NCI-H2171 (cell line): ENCODE measurements around the gene KDM7A.
"Not testable (repeated sequence)": the region's sequence is repeated elsewhere in the genome, so short reads cannot be mapped to it uniquely, and the experiment has no call there.

ENCODE experiments used
- DNase-seq: peaks from one replicate; lab custom pipeline; 2025; lab: John Stamatoyannopoulos, UW

KDM7A gene

GRCh38 chr7:140156460-140157080 lies 20.2 kb downstream of the KDM7A start:
- DNase-seq: no peak

DNA sequence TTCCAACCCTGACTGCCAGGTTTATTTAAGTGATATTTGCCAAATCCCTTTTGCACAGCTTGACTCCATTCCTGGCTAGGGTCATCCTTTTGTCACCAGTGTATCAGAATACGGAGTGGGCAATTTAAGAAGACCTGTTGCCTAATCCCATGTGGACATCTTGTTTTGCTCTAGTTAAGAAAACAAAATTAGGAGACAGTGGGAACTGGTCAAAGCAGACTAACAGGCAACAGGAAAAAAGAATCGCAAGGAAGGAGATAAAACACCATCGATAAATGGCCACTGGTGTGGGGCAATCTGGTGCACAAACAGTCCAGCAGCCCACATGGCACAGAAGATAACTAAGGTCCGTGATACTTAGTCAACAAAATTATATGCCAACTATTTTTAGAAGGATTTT lies 21.4 kb downstream of the KDM7A start:
- DNase-seq: no peak

DNA sequence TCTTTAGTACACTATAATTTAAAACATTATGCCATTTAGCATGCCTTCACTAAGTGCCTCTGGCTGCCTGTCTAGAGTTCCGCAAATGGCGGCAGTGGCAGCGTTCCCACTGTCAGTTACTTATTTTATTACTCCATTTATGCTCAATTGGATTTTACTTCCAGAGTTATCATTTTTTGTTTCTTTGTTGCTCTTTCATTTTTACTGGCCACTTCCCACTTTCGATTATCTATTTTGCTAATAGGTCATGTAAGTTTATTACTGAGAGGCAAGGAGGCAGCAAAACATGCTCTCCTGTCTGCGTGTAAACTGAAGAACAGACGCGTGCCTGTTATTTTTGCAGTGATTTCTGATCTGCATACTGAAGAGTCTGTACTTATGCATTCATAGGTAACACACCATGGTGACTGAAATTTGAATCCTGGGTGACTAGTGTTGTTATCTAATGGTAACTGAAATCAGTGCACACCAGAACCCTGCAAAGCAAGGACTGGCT lies 23.1 kb downstream of the KDM7A start:
- DNase-seq: no peak

DNA sequence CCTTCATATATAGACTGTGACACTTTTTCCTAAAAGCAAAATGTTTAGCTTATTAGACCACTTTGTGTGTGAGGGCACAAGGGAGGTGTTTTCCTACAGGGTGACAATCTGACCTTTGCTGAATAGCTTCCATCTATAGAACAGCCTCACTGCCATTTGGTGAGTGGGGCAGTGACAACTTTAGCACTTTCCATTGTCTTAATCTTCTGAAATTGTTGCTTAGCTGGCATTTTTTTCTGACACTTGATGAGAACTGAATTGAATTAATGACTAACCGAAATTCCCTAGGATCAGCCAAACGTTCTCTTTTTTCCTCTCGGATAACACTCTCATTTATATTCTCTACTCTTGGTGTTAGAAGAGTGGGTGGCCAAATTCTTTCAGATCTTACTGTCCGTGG lies 30.2 kb downstream of the KDM7A start:
- DNase-seq: no peak

DNA sequence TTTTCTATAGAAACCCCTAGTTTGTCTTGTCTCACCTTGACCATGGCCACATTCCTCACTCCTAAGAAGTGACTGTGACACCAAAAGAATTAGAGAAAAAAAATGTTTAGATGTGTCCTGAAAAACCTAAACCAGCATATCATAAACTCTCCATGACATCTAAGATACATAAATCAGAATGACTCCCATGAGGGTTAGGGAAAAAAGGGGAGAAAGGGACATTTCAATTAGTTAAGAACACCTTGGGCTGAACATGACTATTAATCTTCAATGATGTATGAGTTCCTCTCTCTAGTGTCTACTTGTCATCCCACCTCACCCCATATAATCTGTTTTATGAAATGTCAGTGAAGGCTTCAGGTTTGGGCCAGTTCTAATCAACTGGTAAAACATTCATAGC lies 31.1 kb downstream of the KDM7A start:
- no peak for DNase-seq

DNA sequence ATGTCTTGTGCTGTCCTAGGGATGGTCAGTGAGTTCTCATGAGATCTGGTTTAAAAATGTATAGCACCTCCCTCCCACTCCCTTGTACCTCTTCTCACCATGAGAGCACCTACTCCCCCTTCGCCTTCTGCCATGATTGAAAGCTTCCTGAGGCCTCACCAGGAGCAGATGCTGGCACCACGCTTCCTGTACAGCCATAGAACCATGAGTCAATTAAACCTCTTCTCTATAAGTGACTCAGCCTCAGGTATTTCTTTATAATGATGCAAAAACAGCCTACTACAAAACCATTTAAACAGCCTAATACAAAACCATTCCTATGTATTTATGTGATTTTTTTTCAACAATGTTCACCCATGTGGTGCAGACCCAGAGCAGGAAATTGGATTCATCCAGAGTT lies 32.0 kb downstream of the KDM7A start:
- no peak for DNase-seq

DNA sequence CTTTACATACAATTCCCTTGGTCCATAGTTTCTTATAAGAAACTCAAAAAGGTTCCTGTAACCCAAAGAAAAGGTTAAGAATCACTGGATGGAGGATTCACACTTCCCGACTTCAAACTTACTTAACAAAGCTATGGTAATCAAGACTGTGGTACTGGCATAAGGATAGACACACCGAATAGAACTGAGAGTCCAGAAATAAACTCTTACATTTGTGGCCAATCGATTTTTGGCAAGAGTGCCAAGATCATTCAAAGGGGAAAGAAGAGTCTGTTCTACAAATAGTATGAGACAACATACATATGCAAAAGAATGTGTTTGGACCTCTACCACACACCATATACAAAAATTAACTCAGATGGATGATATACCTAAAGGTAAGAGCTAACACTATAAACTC lies 32.8 kb downstream of the KDM7A start:
- DNase-seq: no peak

DNA sequence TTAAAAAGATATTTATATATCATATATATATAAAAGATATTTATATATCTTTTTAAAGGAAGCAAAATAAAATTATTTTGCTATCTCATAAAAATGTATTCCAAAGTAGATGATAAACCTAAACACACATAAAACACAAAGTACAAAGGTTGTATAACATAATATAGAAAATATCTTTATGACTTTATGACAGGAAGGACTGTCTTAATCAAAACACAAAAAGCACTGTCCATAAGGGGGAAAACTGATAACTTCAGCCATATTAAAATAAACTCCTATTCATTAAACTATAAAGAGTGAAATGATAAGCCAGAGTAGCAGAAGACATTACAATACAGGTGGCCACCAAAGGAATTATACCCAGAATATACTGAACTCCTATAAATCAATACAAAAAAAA lies 34.8 kb downstream of the KDM7A start:
- DNase-seq: no peak

DNA sequence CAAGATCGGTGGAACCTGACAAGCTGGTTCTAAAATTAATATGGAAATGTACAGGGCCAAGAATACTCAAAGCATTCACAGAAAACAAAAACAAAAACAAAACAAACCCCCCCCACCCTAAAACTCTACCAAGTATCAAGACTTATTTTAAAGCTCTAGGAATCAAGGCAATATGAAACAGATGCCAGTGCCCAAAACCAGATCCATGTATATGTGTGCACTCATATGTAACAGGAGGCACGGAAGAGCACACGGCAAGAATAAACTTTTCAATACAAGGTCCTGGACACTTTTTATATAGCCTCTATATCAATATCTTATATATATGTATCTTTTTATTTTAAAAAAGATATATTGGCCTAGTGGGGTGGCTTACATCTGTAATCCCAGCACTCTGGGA lies 35.5 kb downstream of the KDM7A start:
- no peak for DNase-seq

GRCh38 chr7:140137078-140137477 lies 39.7 kb downstream of the KDM7A start:
- DNase-seq: no peak

DNA sequence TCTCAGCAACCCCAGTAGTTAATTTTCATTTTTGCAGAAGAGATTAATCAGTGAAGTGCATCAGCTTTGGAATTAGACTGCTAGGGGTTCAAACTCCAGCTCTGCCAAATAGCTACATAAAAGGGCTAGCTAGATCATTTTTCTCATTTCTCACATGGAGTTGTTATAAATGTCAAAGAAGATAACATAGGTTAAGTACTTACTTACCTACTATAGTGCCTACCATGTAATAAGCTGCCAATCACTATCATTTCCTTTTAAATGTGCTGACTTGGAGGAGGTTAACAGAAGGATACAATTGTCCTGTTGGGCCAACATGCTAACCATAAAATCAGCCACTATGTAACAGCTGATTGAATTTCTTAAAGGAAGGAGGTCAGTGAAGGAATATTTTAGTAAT lies 40.7 kb downstream of the KDM7A start:
- no peak for DNase-seq

GRCh38 chr7:140134039-140134438 lies 42.7 kb downstream of the KDM7A start:
- no peak for DNase-seq

- DNase-seq: no peak
These were observed 49.2 kb downstream of the KDM7A start for GRCh38 chr7:140127360-140128127.

DNA sequence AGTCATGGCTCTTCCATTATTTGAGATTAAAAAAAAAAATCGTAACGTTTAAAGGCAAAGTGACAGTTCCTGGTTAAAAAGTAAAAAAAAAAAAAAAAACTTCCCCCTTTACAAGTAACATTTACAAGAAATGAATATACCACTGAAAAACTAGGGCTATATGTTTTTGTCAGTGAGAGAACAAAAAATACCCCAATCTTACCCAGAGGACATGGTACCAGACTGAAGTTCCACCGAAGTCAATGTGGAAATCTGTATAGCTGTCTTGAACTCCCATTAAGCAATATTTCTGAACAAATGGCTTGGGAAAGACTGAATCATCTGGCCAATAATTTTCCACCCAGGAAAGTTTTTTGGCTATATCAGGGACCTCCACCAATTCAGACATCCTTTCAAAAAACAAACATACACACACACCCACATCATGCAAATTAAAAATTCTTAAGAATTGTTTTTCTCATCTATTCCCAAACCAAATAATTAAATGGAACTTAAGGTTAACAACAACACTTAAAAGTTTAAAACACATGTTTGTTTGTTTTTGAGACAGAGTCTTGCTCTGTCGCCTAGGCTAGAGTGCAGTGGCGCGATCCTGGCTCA lies 50.2 kb downstream of the KDM7A start:
- no peak for DNase-seq

GRCh38 chr7:140122965-140123364 lies 53.8 kb downstream of the KDM7A start:
- DNase-seq: no peak

DNA sequence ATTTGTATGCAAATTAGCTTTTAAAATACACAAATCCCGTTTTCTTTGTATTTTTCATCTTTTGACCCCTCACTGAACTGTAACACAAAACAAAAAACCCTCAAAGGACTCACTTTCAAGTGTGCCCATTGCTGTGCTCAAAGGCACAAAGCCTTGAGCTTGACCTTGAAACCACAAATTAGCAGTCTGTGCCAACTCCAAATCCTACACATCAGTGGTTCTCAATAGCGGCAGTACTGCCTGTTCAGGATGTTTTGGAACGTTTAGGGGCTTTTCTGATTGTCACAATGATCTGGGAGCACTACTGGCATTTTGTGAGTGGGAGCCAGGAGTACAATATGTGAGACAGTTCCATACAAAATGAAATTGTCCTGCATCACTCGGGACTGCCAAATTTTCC lies 55.5 kb downstream of the KDM7A start:
- no peak for DNase-seq

- DNase-seq: not testable (repeated sequence)
These were observed 62.0 kb downstream of the KDM7A start for GRCh38 chr7:140114817-140115216.

- not testable (repeated sequence) for DNase-seq
These were observed 68.0 kb downstream of the KDM7A start for GRCh38 chr7:140108777-140109176.

DNA sequence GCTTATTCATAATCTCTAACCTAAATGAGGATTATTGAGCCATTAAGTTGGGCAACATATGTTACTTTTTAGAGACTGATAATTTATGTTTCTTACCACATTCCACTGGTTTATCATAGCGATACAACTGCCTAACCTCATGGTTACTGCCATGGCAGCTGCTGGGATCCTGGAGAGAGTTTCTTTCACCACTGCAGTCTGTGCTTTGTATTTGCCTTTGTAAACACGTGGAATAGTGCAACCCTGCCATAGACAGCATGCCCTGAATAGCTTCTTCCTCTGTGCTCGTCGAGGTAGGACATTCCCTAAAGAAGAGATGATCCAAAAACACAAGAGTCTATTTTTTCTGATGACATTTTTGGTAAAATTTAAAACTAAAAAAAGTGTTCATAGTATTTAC lies 80.3 kb downstream of the KDM7A start:
- DNase-seq: no peak

GRCh38 chr7:140093375-140093774 lies 83.4 kb downstream of the KDM7A start:
- DNase-seq: no peak

DNA sequence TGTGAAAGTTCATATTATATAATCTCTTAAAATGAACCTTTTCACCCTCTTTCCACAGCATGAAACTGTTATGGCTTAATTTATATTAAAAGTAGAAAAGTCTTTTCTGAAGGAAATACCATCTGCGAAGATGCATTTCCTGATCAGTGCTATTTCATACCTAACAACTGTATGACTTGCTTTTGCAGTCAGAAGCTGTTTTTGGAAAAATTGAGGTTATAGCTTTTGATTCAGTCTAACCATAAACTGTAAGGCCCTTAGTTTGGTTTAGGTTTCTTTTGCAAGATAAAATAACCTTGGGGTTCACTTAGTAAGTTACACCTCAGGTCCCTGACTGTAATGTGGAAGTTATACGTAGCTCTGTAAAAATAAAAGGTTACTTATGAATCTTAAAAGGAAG lies 91.3 kb downstream of the KDM7A start:
- no peak for DNase-seq

DNA sequence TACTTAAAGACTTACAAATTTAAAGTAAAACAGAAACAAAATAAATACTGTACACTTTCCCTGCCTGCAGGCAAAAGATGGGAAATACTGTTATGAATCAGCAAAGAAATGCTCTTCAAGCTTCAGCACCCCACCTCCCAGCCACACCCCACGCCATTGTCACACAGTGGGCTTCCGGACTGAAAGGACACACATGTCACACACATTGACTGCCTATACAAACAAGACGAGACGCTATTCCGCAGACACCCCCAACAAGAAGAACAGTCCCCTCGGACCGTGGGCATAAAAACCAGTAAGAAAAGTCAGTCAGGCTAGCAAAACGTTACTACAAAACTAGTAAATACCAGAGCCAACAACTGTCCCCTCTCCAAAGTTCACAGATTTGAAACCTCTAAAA lies 91.8 kb downstream of the KDM7A start:
- DNase-seq: no peak

- no peak for DNase-seq
These were observed 92.6 kb downstream of the KDM7A start for GRCh38 chr7:140084142-140084655.
